Measurements from ENCODE around the gene ADD3.
"Not testable (repeated sequence)": the region's sequence is repeated elsewhere in the genome, so short reads cannot be mapped to it uniquely, and the experiment has no call there.

The ADD3 gene

GRCh38 chr10:109976681-109977080 is 31.1 kb upstream of the ADD3 start:
- DNase-seq = no peak

- no peak for DNase-seq
Measured at GRCh38 chr10:109977382-109977806, 30.4 kb upstream of the ADD3 start.

- peak; percentile 75 to 79 for DNase-seq
Measured at GRCh38 chr10:109978481-109978880, 29.3 kb upstream of the ADD3 start.

GRCh38 chr10:109979215-109979614 is 28.6 kb upstream of the ADD3 start:
- DNase-seq = no peak

GRCh38 chr10:109981650-109982049 is 26.1 kb upstream of the ADD3 start:
- no peak for DNase-seq

- no peak for DNase-seq
Measured at GRCh38 chr10:109982123-109982522, 25.7 kb upstream of the ADD3 start.

- DNase-seq = no peak
Measured at GRCh38 chr10:109982812-109983211, 25.0 kb upstream of the ADD3 start.

- DNase-seq = no peak
Measured at GRCh38 chr10:109984013-109984412, 23.8 kb upstream of the ADD3 start.

GRCh38 chr10:109985768-109986167 is 22.0 kb upstream of the ADD3 start:
- not testable (repeated sequence) for DNase-seq

- no peak for DNase-seq
Measured at GRCh38 chr10:109987452-109988211, 20.2 kb upstream of the ADD3 start.

- no peak for DNase-seq
Measured at GRCh38 chr10:109988212-109988596, 19.6 kb upstream of the ADD3 start.

GRCh38 chr10:109991266-109991855 is 16.4 kb upstream of the ADD3 start:
- no peak for DNase-seq

GRCh38 chr10:109992485-109992884 is 15.3 kb upstream of the ADD3 start:
- no peak for DNase-seq

- no peak for DNase-seq
Measured at GRCh38 chr10:109993551-109994330, 14.0 kb upstream of the ADD3 start.

GRCh38 chr10:109994711-109995577 is 12.8 kb upstream of the ADD3 start:
- no peak for DNase-seq

GRCh38 chr10:109995595-109995994 is 12.2 kb upstream of the ADD3 start:
- no peak for DNase-seq

- DNase-seq = no peak
Measured at GRCh38 chr10:109996225-109996624, 11.6 kb upstream of the ADD3 start.

- DNase-seq = no peak
Measured at GRCh38 chr10:109996766-109997171, 11.0 kb upstream of the ADD3 start.

GRCh38 chr10:109997233-109997632 is 10.6 kb upstream of the ADD3 start:
- DNase-seq = no peak

GRCh38 chr10:109998513-109998912 is 9.3 kb upstream of the ADD3 start:
- no peak for DNase-seq

GRCh38 chr10:110002801-110003523 is 4.8 kb upstream of the ADD3 start:
- DNase-seq = no peak

GRCh38 chr10:110003524-110003885 is 4.3 kb upstream of the ADD3 start:
- DNase-seq = no peak

Data from activated T-cell treated with anti-CD3 and anti-CD28 coated beads, Interleukin-2, amount 50 U/mL, for 48 hours (primary cell).